Measurements from ENCODE around the gene MLLT1.

DNA sequence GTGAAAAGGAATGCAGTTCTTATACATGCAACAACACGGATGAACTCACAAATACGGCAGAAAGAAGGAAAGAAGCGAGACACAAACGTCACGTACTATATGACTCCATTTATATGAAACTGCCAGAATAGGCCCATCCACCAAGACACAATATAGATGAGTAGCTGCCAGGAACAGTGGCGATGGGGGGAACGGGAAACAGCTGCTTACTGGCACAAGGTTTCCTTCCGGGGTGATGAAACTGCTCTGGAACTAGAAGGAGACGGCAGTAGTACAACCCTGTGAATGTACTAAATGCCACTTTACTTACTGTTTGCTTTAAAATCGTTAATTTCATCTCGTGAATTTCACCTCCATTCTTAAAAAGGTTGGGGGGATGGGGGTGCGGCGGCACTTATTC, 28.9 kb downstream of the MLLT1 start:
- TF ChIP-seq, protein P1, sequence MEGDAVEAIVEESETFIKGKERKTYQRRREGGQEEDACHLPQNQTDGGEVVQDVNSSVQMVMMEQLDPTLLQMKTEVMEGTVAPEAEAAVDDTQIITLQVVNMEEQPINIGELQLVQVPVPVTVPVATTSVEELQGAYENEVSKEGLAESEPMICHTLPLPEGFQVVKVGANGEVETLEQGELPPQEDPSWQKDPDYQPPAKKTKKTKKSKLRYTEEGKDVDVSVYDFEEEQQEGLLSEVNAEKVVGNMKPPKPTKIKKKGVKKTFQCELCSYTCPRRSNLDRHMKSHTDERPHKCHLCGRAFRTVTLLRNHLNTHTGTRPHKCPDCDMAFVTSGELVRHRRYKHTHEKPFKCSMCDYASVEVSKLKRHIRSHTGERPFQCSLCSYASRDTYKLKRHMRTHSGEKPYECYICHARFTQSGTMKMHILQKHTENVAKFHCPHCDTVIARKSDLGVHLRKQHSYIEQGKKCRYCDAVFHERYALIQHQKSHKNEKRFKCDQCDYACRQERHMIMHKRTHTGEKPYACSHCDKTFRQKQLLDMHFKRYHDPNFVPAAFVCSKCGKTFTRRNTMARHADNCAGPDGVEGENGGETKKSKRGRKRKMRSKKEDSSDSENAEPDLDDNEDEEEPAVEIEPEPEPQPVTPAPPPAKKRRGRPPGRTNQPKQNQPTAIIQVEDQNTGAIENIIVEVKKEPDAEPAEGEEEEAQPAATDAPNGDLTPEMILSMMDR (IDR thresholded peaks at IDR 0.05; ENCODE audit: low read depth, low read length), result no peak
- TF ChIP-seq POLR2A (IDR thresholded peaks at IDR 0.05; ENCODE audit: extremely low read depth, insufficient read length), result no peak
- TF ChIP-seq MYC (IDR thresholded peaks at IDR 0.05; ENCODE audit: low read depth, low read length), result no peak
- TF ChIP-seq, protein P2, sequence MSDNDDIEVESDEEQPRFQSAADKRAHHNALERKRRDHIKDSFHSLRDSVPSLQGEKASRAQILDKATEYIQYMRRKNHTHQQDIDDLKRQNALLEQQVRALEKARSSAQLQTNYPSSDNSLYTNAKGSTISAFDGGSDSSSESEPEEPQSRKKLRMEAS (IDR thresholded peaks at IDR 0.05; ENCODE audit: low read depth, low read length), result no peak
